GM19043 (cell line): Measurements from ENCODE around the gene KRT31.
"Not testable (repeated sequence)": the region's sequence is repeated elsewhere in the genome, so short reads cannot be mapped to it uniquely, and the experiment has no call there.

Source experiments
- ATAC-seq: cut with Tn5 transposase; IDR thresholded peaks from one replicate; pipeline ENCODE4 v1.9.1; 2021; ENCODE audit warnings: low read depth; ENCODE audit not compliant: unreplicated experiment

The KRT31 gene

DNA sequence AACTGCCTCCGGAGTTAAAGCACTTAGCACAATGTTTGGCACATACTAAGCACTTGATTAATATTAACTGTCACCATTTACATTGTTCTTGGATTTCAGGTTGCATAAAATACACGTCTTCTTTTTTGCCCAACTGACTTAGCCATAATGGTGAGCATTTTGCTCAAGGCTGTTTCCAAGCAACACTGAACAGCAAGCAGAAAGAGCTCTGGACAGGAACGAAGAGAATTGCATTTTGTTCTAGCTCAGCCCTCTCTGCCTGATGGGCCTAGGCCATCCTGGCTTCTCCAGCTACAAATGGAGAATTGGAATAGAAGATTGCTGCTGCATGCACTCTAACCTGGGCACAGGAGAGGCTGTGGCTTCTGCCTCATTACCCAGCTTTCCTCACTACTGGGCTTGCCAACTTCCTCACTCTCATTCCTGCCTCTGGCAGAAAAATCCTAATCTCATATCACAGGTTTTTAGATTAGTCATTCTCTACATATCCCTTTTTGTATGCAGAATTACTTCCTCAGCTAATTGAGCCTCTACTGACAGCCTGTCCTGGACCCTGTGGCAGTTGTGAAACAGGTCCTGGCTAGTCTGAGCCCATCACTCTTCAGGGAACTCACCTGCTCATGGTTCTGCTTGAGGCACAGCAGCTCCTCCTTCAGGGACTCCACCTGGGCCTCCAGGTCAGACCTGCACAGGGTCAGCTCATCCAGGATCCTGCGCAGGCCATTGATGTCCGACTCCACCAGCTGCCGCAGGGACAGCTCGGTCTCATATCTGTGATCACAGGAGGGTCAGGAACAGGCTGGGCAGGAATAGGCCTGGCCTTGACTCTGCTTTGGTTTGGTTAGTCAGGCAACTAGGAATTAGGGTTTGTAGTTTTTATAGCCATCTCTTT lies 49.3 kb downstream of the KRT31 start:
- no peak for ATAC-seq

DNA sequence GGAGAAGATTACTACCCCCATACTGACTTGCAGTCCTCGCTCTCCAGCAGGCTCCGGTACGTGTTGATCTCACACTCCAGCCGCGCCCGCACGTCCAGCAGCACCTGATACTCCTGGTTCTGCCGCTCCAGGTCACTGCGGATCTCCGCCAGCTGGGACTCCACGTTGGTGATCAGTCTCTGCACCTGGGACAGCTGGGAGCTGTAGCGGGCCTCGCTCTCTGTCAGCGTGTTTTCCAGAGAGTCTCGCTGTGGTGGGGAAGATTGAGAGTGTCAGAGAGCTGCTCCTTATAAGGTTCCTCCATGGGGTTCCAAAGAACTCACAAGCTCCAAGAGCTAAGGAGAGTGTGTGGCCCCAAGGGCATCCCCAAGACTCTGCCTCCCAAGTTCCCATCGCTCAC lies 51.0 kb downstream of the KRT31 start:
- not testable (repeated sequence) for ATAC-seq

DNA sequence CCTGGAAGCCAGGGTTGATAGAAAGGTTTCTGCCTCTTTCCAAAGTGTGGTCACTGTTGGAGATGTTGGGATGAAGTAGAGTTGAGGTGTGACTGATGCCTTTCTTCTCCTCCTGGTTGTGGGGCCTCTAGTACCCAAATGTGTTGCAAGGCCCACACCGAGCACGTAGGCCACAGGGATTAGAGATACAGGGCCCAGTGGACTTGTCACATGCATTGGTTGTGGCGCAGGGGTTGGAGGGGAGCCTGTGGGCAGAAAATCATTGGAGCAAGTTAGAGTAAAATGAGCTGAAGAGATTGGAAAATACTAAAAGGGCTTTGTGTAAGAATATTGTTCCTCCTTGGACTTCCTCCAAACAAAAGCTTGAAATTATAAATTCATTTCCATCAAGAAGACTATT lies 51.4 kb downstream of the KRT31 start:
- ATAC-seq: no peak
